H1 (cell line): ENCODE measurements around the gene TCAP. TPM values are rescaled to one million over a fixed set of nuclear protein-coding genes. Genes with fewer than 3 reads are reported as not detected.

Experiments used
- CTCF ChIA-PET: fragments of 300-600 bp; sonication (Branson Sonifier 250); formaldehyde crosslinking; loops from one replicate; lab custom pipeline; 2021; ENCODE audit not compliant: partially characterized antibody; lab: Charles Lee
- POLR2A ChIA-PET: fragments of 300-600 bp; sonication (Branson Sonifier 250); formaldehyde crosslinking; loops from one replicate; lab custom pipeline; 2021; ENCODE audit warnings: inconsistent platforms; ENCODE audit not compliant: partially characterized antibody; lab: Charles Lee
- DNase-seq, 2 experiments: peaks; one replicate each; pipeline versions ENCODE4 v3.0.0 to v3.0.0-alpha.2; 2010 to 2022; ENCODE audit warnings: low spot score in 2 of 2, low read depth in 1 of 2, mixed read lengths in 1 of 2
- FAIRE-seq: peaks from 2 replicates; lab custom pipeline; 2011; peaks lifted over from hg19 to GRCh38; lab: Jason Lieb, UNC
- H2AFZ ChIP-seq: 2 replicates; pipeline ENCODE4 v1.8.1; 2012; ENCODE audit warnings: low read length, inconsistent platforms
- H2AK5ac ChIP-seq: 2 replicates; pipeline ENCODE4 v1.6.1; 2013; ENCODE audit warnings: low read depth, low read length
- H2BK120ac ChIP-seq: replicated peaks from 2 replicates; pipeline ENCODE3; 2013; ENCODE audit warnings: low read depth, low read length, inconsistent platforms
- H2BK12ac ChIP-seq: 2 replicates; pipeline ENCODE4 v1.6.1; 2013; ENCODE audit warnings: low read depth, low read length
- H2BK15ac ChIP-seq: 2 replicates; pipeline ENCODE4 v1.6.1; 2013; ENCODE audit warnings: low read length
- H2BK20ac ChIP-seq: 2 replicates; pipeline ENCODE4 v1.6.1; 2013; ENCODE audit warnings: low read length
- H2BK5ac ChIP-seq: 2 replicates; pipeline ENCODE4 v1.6.1; 2013; ENCODE audit warnings: low read depth, low read length
- H3K14ac ChIP-seq: 2 replicates; pipeline ENCODE4 v1.6.1; 2013; ENCODE audit warnings: inconsistent platforms; ENCODE audit not compliant: insufficient read length
- H3K18ac ChIP-seq: 2 replicates; pipeline ENCODE4 v1.6.1; 2013; ENCODE audit warnings: low read length; ENCODE audit errors: extremely low read depth
- H3K23ac ChIP-seq: 2 replicates; pipeline ENCODE4 v1.6.1; 2013; ENCODE audit warnings: inconsistent platforms; ENCODE audit not compliant: insufficient read length
- H3K23me2 ChIP-seq: 2 replicates; pipeline ENCODE4 v1.6.1; 2013; ENCODE audit warnings: low read depth, low read length
- H3K27ac ChIP-seq: 2 replicates; pipeline ENCODE4 v1.6.1; 2011; ENCODE audit warnings: low read depth, low read length, inconsistent platforms
- H3K27me3 ChIP-seq, 4 experiments: replicated peaks in 1 of 4; 1 replicate in 1 of 4; 2 replicates in 3 of 4; pipeline versions ENCODE4 v1.6.1 to v1.8.1; 2011 to 2013; ENCODE audit warnings: low read length in 3 of 4, mild to moderate bottlenecking in 3 of 4, inconsistent platforms in 2 of 4, mixed read lengths in 2 of 4, moderate library complexity in 1 of 4; ENCODE audit not compliant: control insufficient read depth in 3 of 4, insufficient read depth in 3 of 4; ENCODE audit errors: extremely low read depth in 1 of 4
- H3K36me3 ChIP-seq, 4 experiments: 2 replicates each; pipeline versions ENCODE4 v1.6.1 to v1.8.1; 2011 to 2013; ENCODE audit warnings: mild to moderate bottlenecking in 4 of 4, low read length in 3 of 4, moderate library complexity in 2 of 4, control low read depth in 1 of 4, inconsistent platforms in 1 of 4; ENCODE audit not compliant: insufficient read depth in 4 of 4, control insufficient read depth in 2 of 4
- H3K4ac ChIP-seq: replicated peaks from 2 replicates; pipeline ENCODE3; 2013; ENCODE audit warnings: low read length, low read depth, mixed read lengths, inconsistent platforms; ENCODE audit not compliant: insufficient read length
- H3K4me1 ChIP-seq, 4 experiments: replicated peaks in 1 of 4; 1 replicate in 1 of 4; 2 replicates in 3 of 4; pipeline versions ENCODE4 v1.6.1 to v1.8.1; 2011 to 2013; ENCODE audit warnings: low read length in 3 of 4, inconsistent platforms in 2 of 4, mixed read lengths in 1 of 4; ENCODE audit not compliant: insufficient read depth in 4 of 4, control insufficient read depth in 3 of 4
- H3K4me2 ChIP-seq, 2 experiments: 2 replicates each; pipeline versions ENCODE4 v1.6.1 to v1.8.1; 2011 to 2013; ENCODE audit warnings: low read depth in 2 of 2, low read length in 2 of 2, control low read depth in 1 of 2, inconsistent platforms in 1 of 2, mild to moderate bottlenecking in 1 of 2; ENCODE audit not compliant: insufficient read depth in 1 of 2
- H3K4me3 ChIP-seq, 4 experiments: fragments of 200-600, 300-600 bp in 1 of 4; sonication (generic), shearing (Covaris generic), sonication (Bioruptor Twin) in 1 of 4; 2 replicates each; pipeline versions ENCODE4 v1.5.1 to v1.8.1; 2011 to 2016; ENCODE audit warnings: low read length in 4 of 4, low read depth in 3 of 4, control low read depth in 2 of 4, inconsistent platforms in 2 of 4, mild to moderate bottlenecking in 2 of 4, mixed read lengths in 1 of 4, moderate library complexity in 1 of 4; ENCODE audit not compliant: insufficient read depth in 2 of 4; ENCODE audit errors: extremely low read depth in 1 of 4
- H3K56ac ChIP-seq: replicated peaks from 2 replicates; pipeline ENCODE3; 2013; ENCODE audit warnings: low read depth, mild to moderate bottlenecking, mixed read lengths, low read length, inconsistent platforms; ENCODE audit not compliant: insufficient read length
- H3K79me1 ChIP-seq: 2 replicates; pipeline ENCODE4 v1.6.1; 2013; ENCODE audit warnings: low read depth, low read length, control low read depth
- H3K79me2 ChIP-seq, 2 experiments: 2 replicates each; pipeline versions ENCODE4 v1.6.1 to v1.8.1; 2012 to 2013; ENCODE audit warnings: low read length in 2 of 2, mild to moderate bottlenecking in 2 of 2, inconsistent platforms in 1 of 2; ENCODE audit not compliant: insufficient read depth in 2 of 2, control insufficient read depth in 1 of 2
- H3K9ac ChIP-seq, 4 experiments: replicated peaks in 1 of 4; 1 replicate in 1 of 4; 2 replicates in 3 of 4; pipeline versions ENCODE4 v1.6.1 to v1.8.1; 2011 to 2013; ENCODE audit warnings: low read depth in 3 of 4, low read length in 3 of 4, control low read depth in 2 of 4, mild to moderate bottlenecking in 2 of 4, moderate library complexity in 2 of 4, inconsistent platforms in 1 of 4; ENCODE audit errors: extremely low read depth in 1 of 4
- H3K9me3 ChIP-seq, 2 experiments: 2 replicates each; pipeline versions ENCODE4 v1.6.1 to v1.8.1; 2012 to 2013; ENCODE audit warnings: mild to moderate bottlenecking in 2 of 2, moderate library complexity in 2 of 2, control low read depth in 1 of 2, inconsistent platforms in 1 of 2, low read depth in 1 of 2, low read length in 1 of 2, mixed read lengths in 1 of 2; ENCODE audit not compliant: insufficient read depth in 2 of 2
- H4K20me1 ChIP-seq, 2 experiments: replicated peaks in 1 of 2; 2 replicates each; pipeline versions ENCODE3 to v1.8.1; 2011 to 2013; ENCODE audit warnings: inconsistent platforms in 2 of 2, low read length in 2 of 2, mild to moderate bottlenecking in 1 of 2; ENCODE audit not compliant: insufficient read depth in 2 of 2, control insufficient read depth in 1 of 2
- H4K5ac ChIP-seq: 2 replicates; pipeline ENCODE4 v1.6.1; 2013; ENCODE audit warnings: low read length, low read depth, mixed read lengths, inconsistent platforms; ENCODE audit not compliant: insufficient read length
- H4K8ac ChIP-seq: 2 replicates; pipeline ENCODE4 v1.8.0; 2013; ENCODE audit warnings: mild to moderate bottlenecking, moderate library complexity, low read length, inconsistent platforms; ENCODE audit not compliant: insufficient read depth; ENCODE audit errors: extremely low read depth
- H4K91ac ChIP-seq: replicated peaks from 2 replicates; pipeline ENCODE3; 2013; ENCODE audit warnings: low read length, mixed read lengths, inconsistent platforms; ENCODE audit not compliant: insufficient read length
- BRCA1 ChIP-seq: IDR thresholded peaks from 2 replicates; pipeline ENCODE4 v1.6.1; 2012; ENCODE audit warnings: low read depth, low read length, improper control_type of control experiment
- E2F6 ChIP-seq: IDR thresholded peaks from 2 replicates; pipeline ENCODE4 v1.6.1; 2012; ENCODE audit warnings: inconsistent platforms
- KDM4A ChIP-seq: IDR thresholded peaks from one replicate; pipeline ENCODE4 v1.7.1; 2012; ENCODE audit warnings: low read depth, mild to moderate bottlenecking, moderate library complexity, low read length, inconsistent platforms; ENCODE audit not compliant: severe bottlenecking
- POU5F1 ChIP-seq: IDR thresholded peaks from 2 replicates; pipeline ENCODE4 v1.6.1; 2011; ENCODE audit warnings: low read depth, mild to moderate bottlenecking, low read length, moderate library complexity
- SIRT6 ChIP-seq: IDR thresholded peaks from one replicate; pipeline ENCODE4 v1.7.1; 2012; ENCODE audit warnings: low read length, inconsistent platforms
- SIX5 ChIP-seq: IDR thresholded peaks from 2 replicates; pipeline ENCODE4 v1.6.1; 2011; ENCODE audit warnings: mild to moderate bottlenecking, low read depth, low read length
- SRF ChIP-seq: IDR thresholded peaks from 2 replicates; pipeline ENCODE4 v1.6.1; 2011; ENCODE audit warnings: mild to moderate bottlenecking, low read depth, low read length, moderate library complexity
- SUZ12 ChIP-seq: fragments of 200-600 bp; sonication (generic); IDR thresholded peaks from 2 replicates; pipeline ENCODE4 v1.6.1; 2012; ENCODE audit warnings: mild to moderate bottlenecking, inconsistent platforms, low read length, moderate library complexity, mixed read lengths
- WGBS, 2 experiments: shearing (Covaris generic) in 1 of 2; methylation state at CpG; one replicate each; pipeline versions ENCODE4 v1.1.6 to v1.1.7; 2013 to 2015; ENCODE audit warnings: low lambda C conversion rate in 2 of 2, mixed read lengths in 2 of 2, inconsistent platforms in 1 of 2, low coverage in 1 of 2, missing lambda C conversion rate in 1 of 2; ENCODE audit not compliant: insufficient replicate concordance in 2 of 2, insufficient coverage in 1 of 2, insufficient read length in 1 of 2; ENCODE audit errors: extremely low coverage in 1 of 2, missing lambda C conversion rate in 1 of 2; 5-methylcytosine and 5-hydroxymethylcytosine counted together
- polyA plus RNA-seq, 7 experiments: library from polyadenylated mRNA; depleted of rRNA in 3 of 7; stranded (reverse) in 5 of 7; unstranded in 2 of 7; fragments of >200 nt in 5 of 7; fragments of 200-250 nt in 2 of 7; gene quantifications; 1 replicate in 5 of 7; 2 replicates in 1 of 7; 4 replicates in 1 of 7; pipeline versions ENCODE4 v1.2.1 to v1.2.3, GENCODE V29; 2011 to 2013; ENCODE audit warnings: missing spikeins in 2 of 7, mixed read lengths in 2 of 7
- total RNA-seq: library from RNA; stranded (reverse); fragmentation: NEBNext Ultra II Directional; extraction: Animal tissue kit (Norgen Biotek cat#: 25700); gene quantifications from 2 replicates; pipeline ENCODE4 v1.2.1, GENCODE V29; 2021
- TF ChIP-seq, protein P1 (sequence below): IDR thresholded peaks from 2 replicates; pipeline ENCODE4 v1.6.1; 2012; ENCODE audit warnings: low read length, inconsistent platforms

The TCAP gene
- total and polyA plus RNA-seq, 2 of the 8 experiments (the other 6 are each of a cell fraction or from before 2014, with no cell fraction given): 0.82 to 1.4 TPM

- FAIRE-seq (no peak), DNase-seq (no peak)
- no peaks in the 10 kb centered on the region for H3K9me3 ChIP-seq
- no peak overlapping the region for H3K23ac ChIP-seq
- peaks cover 12% of the 10 kb centered on the region for H3K23me2 ChIP-seq
- no peak overlapping the region for H3K27ac ChIP-seq
- H3K9ac ChIP-seq: no peak overlapping the region
- 92% methylated on average over 12 of the region's 12 CpGs; no CpG with 5 or more reads in 1 of the 2 experiments for WGBS, 2 experiments
- no peak overlapping the region for H2BK20ac ChIP-seq
- H2BK15ac ChIP-seq: no peak overlapping the region
- H3K14ac ChIP-seq: no peak overlapping the region
- H4K20me1 ChIP-seq: no peaks in the 10 kb centered on the region
- H3K4me1 ChIP-seq: peaks cover 0 to 8% (median 2%) of the 10 kb centered on the region in 4 experiments
- no peak overlapping the region for H2BK120ac ChIP-seq
- no peak overlapping the region for H4K5ac ChIP-seq
- no peak overlapping the region for H3K56ac ChIP-seq
- no peak overlapping the region for H2BK5ac ChIP-seq
- H3K4me3 ChIP-seq: no peak overlapping the region
- no peak overlapping the region for H2AK5ac ChIP-seq
- H3K79me2 ChIP-seq: peaks cover 0 to 4% of the 10 kb centered on the region in 2 experiments; a peak in 1 of 4 replicates
- no peak overlapping the region for H3K4ac ChIP-seq
- H3K18ac ChIP-seq: no peak overlapping the region
- no peak overlapping the region for H3K4me2 ChIP-seq
- H3K36me3 ChIP-seq: peaks cover 0 to 5% (median 0%) of the 10 kb centered on the region in 4 experiments; a peak in 4 of 8 replicates
- no peak overlapping the region for H2AFZ ChIP-seq
- no peak overlapping the region; the same call in 1 of the 2 replicates for H4K8ac ChIP-seq
- H3K79me1 ChIP-seq: 0 out of 2 replicates have a peak, but pooled peaks cover 2% of the 10 kb centered on the region
- H4K91ac ChIP-seq: no peak overlapping the region
- ChIA-PET CTCF (interaction anchor here (0.6 to 52.4 kb wide), 8 partner anchors 12 to 518 kb away, joined by 3 to 1885 read pairs (median 6); partner anchors contain the start of genes PNMT, PPP1R1B, STARD3 and TCAP), POLR2A (interaction anchor here (1.0 to 38.1 kb wide), 5 partner anchors 6 to 53 kb away, joined by 3 to 708 read pairs (median 4); partner anchors contain the start of genes ERBB2, PGAP3, PNMT and TCAP)
- H2BK12ac ChIP-seq: no peak overlapping the region
- no peaks in the 10 kb centered on the region for H3K27me3 ChIP-seq
- TF ChIP-seq BRCA1: no peak
- no peak for TF ChIP-seq SUZ12
- TF ChIP-seq, protein P1, sequence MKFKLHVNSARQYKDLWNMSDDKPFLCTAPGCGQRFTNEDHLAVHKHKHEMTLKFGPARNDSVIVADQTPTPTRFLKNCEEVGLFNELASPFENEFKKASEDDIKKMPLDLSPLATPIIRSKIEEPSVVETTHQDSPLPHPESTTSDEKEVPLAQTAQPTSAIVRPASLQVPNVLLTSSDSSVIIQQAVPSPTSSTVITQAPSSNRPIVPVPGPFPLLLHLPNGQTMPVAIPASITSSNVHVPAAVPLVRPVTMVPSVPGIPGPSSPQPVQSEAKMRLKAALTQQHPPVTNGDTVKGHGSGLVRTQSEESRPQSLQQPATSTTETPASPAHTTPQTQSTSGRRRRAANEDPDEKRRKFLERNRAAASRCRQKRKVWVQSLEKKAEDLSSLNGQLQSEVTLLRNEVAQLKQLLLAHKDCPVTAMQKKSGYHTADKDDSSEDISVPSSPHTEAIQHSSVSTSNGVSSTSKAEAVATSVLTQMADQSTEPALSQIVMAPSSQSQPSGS: no peak
- TF ChIP-seq SIRT6: no peak
- no peak for TF ChIP-seq SRF
- TF ChIP-seq SIX5: no peak
- no peak for TF ChIP-seq POU5F1
- no peak for TF ChIP-seq KDM4A
- no peak for TF ChIP-seq E2F6
Observed at GRCh38 chr17:39684369-39685192, 19.4 kb downstream of the TCAP start.
